ENCODE results near the gene KIAA0232. TPM values are rescaled to one million over a fixed set of nuclear protein-coding genes. Genes with fewer than 3 reads are reported as not detected.
"Not testable (repeated sequence)": the region's sequence is repeated elsewhere in the genome, so short reads cannot be mapped to it uniquely, and the experiment has no call there.

KIAA0232 gene
- total RNA-seq, 1 experiment from 2014 or later, result 10.9 TPM

DNA sequence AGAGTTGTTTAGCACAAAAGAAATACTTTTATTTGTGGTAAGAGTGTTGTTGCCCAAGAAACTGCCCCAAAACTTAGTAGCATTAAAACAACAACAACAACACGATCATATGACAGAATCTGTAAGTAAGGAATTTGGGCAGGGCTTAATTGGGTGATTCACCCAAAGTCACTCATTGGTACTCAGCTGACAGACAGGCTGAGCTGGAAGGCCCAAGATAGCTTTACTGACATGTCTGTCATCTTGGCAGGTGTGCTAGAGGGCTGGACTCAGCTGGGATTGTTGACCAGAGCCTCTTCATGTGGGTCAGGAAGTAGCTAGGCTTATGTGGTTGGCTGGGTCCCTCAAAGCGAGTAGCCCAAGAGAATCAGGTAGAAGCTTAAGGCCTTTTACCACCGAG lies 52.3 kb downstream of the KIAA0232 start:
- Histone ChIP-seq H3K9me3 (ENCODE audit: low read length) (no peaks in the 10 kb centered on the region), H3K79me2 (ENCODE audit: low read length) (peaks cover 48% of the 10 kb centered on the region), H3K27ac (ENCODE audit: low read length) (no peak overlapping the region), H2AFZ (ENCODE audit: low read length) (no peak overlapping the region), H3K4me3 (ENCODE audit: low read length) (no peak overlapping the region), H4K20me1 (ENCODE audit: insufficient read depth, low read depth, low read length) (no peaks in the 10 kb centered on the region), H3K4me2 (ENCODE audit: low read depth, low read length, poor library complexity, severe bottlenecking) (no peak overlapping the region), H3K9me2 (replicated peaks; ENCODE audit: insufficient read depth, low read length) (no peaks in the 10 kb centered on the region), H3K4me1 (ENCODE audit: low read length) (no peaks in the 10 kb centered on the region), H3K36me3 (ENCODE audit: insufficient read depth, low read length) (peaks cover 11% of the 10 kb centered on the region; the same call in 1 of the 2 replicates), H3K9ac (ENCODE audit: low read length) (no peak overlapping the region), H3K27me3 (ENCODE audit: low read length) (no peaks in the 10 kb centered on the region)
- no peak for DNase-seq

DNA sequence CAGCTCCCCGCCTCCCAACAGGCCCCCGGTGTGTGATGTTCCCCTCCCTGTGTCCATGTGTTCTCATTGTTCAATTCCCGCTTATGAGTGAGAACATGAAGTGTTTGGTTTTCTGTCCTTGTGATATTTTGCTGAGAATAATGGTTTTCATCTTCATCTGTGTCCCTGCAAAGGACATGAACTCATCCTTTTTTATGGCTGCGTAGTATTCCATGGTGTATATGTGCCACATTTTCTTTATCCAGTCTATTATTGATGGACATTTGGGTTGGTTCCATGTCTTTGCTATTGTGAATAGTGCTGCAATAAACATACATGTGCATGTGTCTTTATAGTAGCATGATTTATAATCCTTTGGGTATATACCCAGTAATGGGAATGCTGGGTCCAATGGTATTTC lies 53.1 kb downstream of the KIAA0232 start:
- Histone ChIP-seq H3K79me2 (ENCODE audit: low read length) (peaks cover 50% of the 10 kb centered on the region), H3K36me3 (ENCODE audit: insufficient read depth, low read length) (peaks cover 11% of the 10 kb centered on the region; the same call in 1 of the 2 replicates)
- not testable (repeated sequence) for H3K9ac ChIP-seq (ENCODE audit: low read length); H3K4me1 ChIP-seq (ENCODE audit: low read length); H4K20me1 ChIP-seq (ENCODE audit: insufficient read depth, low read depth, low read length); H3K9me3 ChIP-seq (ENCODE audit: low read length); H3K4me2 ChIP-seq (ENCODE audit: low read depth, low read length, poor library complexity, severe bottlenecking); DNase-seq; H3K27me3 ChIP-seq (ENCODE audit: low read length); H2AFZ ChIP-seq (ENCODE audit: low read length); H3K9me2 ChIP-seq (replicated peaks; ENCODE audit: insufficient read depth, low read length); H3K27ac ChIP-seq (ENCODE audit: low read length); H3K4me3 ChIP-seq (ENCODE audit: low read length)

DNA sequence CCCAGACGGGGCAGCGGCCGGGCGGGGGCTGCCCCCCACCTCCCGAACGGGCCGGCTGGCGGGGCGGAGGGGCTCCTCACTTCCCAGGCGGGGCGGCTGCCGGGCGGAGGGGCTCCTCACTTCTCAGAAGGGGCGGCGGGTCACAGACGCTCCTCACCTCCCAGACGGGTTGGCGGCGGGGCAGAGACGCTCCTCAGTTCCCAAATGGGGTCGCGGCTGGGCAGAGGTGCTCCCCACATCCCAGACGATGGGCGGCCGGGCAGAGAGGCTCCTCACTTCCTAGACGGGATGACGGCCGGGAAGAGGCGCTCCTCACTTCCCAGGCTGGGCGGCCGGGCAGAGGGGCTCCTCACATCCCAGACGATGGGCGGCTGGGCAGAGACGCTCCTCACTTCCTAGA lies 54.6 kb downstream of the KIAA0232 start:
- H3K4me3 ChIP-seq (ENCODE audit: low read length); DNase-seq; H2AFZ ChIP-seq (ENCODE audit: low read length); H3K9ac ChIP-seq (ENCODE audit: low read length); H3K27me3 ChIP-seq (ENCODE audit: low read length); H4K20me1 ChIP-seq (ENCODE audit: insufficient read depth, low read depth, low read length); H3K9me3 ChIP-seq (ENCODE audit: low read length); H3K4me2 ChIP-seq (ENCODE audit: low read depth, low read length, poor library complexity, severe bottlenecking); H3K27ac ChIP-seq (ENCODE audit: low read length); H3K36me3 ChIP-seq (ENCODE audit: insufficient read depth, low read length); H3K4me1 ChIP-seq (ENCODE audit: low read length); H3K9me2 ChIP-seq (replicated peaks; ENCODE audit: insufficient read depth, low read length): not testable (repeated sequence)
- H3K79me2 ChIP-seq (ENCODE audit: low read length), result peaks cover 47% of the 10 kb centered on the region

DNA sequence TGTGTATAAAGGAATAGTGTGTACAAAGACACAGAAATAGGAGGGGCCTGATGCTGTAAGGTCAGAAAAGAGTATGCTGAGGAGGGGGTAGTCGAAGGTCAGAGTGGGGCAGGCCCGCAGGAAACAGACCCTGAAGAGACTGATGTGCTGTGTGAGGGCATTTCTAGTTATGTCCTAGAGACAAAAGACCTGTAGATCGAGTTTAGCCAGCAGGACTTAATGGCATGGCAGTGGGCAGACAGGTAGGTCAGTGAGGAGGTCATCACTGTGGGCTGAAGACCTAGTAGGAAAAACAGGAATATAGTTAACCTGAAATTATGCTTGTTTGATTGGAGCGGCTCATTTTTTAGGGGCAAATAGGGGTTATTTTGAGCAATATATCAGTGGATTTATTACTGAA lies 57.1 kb downstream of the KIAA0232 start:
- no peak for DNase-seq
- Histone ChIP-seq H3K9ac (ENCODE audit: low read length) (no peak overlapping the region), H3K27me3 (ENCODE audit: low read length) (no peaks in the 10 kb centered on the region), H3K4me2 (ENCODE audit: low read depth, low read length, poor library complexity, severe bottlenecking) (no peak overlapping the region), H3K4me3 (ENCODE audit: low read length) (no peak overlapping the region), H3K27ac (ENCODE audit: low read length) (no peak overlapping the region), H3K9me3 (ENCODE audit: low read length) (no peaks in the 10 kb centered on the region), H2AFZ (ENCODE audit: low read length) (no peak overlapping the region), H3K4me1 (ENCODE audit: low read length) (peaks cover 7% of the 10 kb centered on the region), H4K20me1 (ENCODE audit: insufficient read depth, low read depth, low read length) (no peaks in the 10 kb centered on the region), H3K36me3 (ENCODE audit: insufficient read depth, low read length) (peaks cover 10% of the 10 kb centered on the region; the same call in 1 of the 2 replicates), H3K9me2 (replicated peaks; ENCODE audit: insufficient read depth, low read length) (no peaks in the 10 kb centered on the region), H3K79me2 (ENCODE audit: low read length) (peaks cover 39% of the 10 kb centered on the region)

DNA sequence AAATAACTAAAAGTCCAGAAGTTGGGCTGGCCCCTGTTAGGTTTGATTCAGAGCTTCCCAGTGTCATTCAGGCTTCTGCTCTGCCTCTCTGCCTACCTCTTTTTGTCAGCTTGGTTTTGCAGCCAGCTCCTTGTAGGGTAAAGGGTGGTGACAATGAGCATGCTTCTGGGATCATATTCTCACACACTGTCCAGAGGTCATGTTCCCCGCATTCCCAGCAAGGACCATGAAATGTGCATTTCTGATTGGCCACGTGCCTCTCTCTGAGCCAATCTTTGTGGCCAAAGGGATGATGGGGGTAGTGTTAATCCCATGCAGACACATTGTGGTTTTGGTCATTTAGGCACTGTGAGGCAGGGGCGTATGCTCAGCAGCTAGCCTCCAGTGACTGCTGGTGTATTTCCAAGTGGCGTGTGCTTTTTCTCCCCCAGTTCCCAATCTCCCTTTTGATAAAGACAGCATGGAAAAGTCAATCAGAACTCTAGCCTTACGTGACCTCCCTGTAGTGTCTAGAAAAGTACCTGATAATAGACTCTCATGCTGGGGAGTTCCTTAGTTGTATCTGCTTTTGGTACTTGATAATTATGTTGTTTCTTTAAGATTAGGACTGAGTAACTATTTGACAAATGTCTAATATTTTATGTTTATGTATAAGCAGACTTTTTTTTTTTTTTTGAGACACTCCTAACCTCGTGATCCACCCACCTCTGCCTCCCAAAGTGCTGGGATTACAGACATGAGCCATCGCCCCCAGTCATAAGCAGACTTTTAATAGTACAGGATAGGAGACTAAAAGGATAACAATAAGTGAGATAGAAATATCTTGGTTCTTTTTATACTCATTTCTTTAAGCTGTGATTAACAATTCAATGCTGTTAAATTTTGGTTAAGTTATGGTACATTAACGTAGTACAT lies 57.8 kb downstream of the KIAA0232 start:
- Histone ChIP-seq H3K4me2 (ENCODE audit: low read depth, low read length, poor library complexity, severe bottlenecking) (no peak overlapping the region), H3K36me3 (ENCODE audit: insufficient read depth, low read length) (peaks cover 10% of the 10 kb centered on the region; the same call in 1 of the 2 replicates)
- no peak for DNase-seq

DNA sequence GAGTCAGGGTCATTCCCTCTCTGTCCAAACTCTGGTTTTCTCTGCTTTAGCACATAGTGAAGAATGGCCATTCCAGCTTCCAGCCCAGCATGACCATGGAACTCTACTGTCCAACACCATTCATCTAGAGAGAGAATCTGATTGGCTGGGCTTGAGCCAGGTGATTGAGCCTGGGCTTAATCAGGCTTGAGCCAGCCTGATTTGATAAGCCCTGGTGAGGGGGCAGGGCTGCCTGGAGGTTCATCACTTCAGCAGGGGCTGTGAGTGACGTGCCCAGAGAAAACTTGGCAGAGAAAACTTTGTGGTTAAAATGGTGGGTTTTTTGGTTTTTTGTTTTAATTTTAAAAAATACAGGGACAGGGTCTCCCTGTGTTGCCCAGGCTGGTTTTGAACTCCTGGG lies 62.5 kb downstream of the KIAA0232 start:
- Histone ChIP-seq H3K27ac (ENCODE audit: low read length) (no peak overlapping the region), H3K4me3 (ENCODE audit: low read length) (no peak overlapping the region), H2AFZ (ENCODE audit: low read length) (no peak overlapping the region), H3K9me2 (replicated peaks; ENCODE audit: insufficient read depth, low read length) (no peaks in the 10 kb centered on the region), H3K27me3 (ENCODE audit: low read length) (no peaks in the 10 kb centered on the region), H3K36me3 (ENCODE audit: insufficient read depth, low read length) (peaks cover 44% of the 10 kb centered on the region), H4K20me1 (ENCODE audit: insufficient read depth, low read depth, low read length) (no peaks in the 10 kb centered on the region), H3K9me3 (ENCODE audit: low read length) (peaks cover 3% of the 10 kb centered on the region; the same call in 1 of the 2 replicates), H3K79me2 (ENCODE audit: low read length) (peaks cover 47% of the 10 kb centered on the region), H3K4me2 (ENCODE audit: low read depth, low read length, poor library complexity, severe bottlenecking) (no peak overlapping the region), H3K4me1 (ENCODE audit: low read length) (peaks cover 10% of the 10 kb centered on the region), H3K9ac (ENCODE audit: low read length) (no peak overlapping the region)
- DNase-seq, result no peak

More for the DNA sequence above, 57.8 kb downstream of the KIAA0232 start:
- Histone ChIP-seq H3K9me2 (replicated peaks; ENCODE audit: insufficient read depth, low read length) (no peaks in the 10 kb centered on the region), H2AFZ (ENCODE audit: low read length) (no peak overlapping the region), H3K27ac (ENCODE audit: low read length) (no peak overlapping the region), H3K4me1 (ENCODE audit: low read length) (peaks cover 7% of the 10 kb centered on the region), H3K79me2 (ENCODE audit: low read length) (peaks cover 32% of the 10 kb centered on the region), H3K27me3 (ENCODE audit: low read length) (no peaks in the 10 kb centered on the region), H3K4me3 (ENCODE audit: low read length) (no peak overlapping the region), H3K9ac (ENCODE audit: low read length) (no peak overlapping the region), H3K9me3 (ENCODE audit: low read length) (no peaks in the 10 kb centered on the region), H4K20me1 (ENCODE audit: insufficient read depth, low read depth, low read length) (no peaks in the 10 kb centered on the region)

DNA sequence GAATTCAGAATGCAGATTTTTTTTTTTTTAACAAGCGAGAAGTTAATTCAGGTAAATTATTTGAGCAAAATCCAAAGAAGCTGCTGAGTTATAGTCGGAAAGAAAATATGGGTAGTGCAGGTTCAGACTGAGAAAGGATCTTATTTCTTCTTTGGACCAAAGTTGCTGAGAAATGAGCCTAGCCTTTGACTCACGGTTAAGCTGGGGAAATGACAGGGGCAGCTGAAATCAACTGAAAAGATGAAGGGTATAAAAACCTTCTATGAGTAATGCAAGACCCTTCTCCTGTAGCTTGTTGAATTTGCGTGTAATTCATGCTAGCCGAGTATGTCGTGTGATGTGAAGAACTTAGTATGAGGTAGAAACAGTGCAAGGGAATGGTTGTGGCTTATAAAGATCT lies 63.0 kb downstream of the KIAA0232 start:
- peaks cover 3% of the 10 kb centered on the region; the same call in 1 of the 2 replicates for H3K9me3 ChIP-seq (ENCODE audit: low read length)
- no peaks in the 10 kb centered on the region for H4K20me1 ChIP-seq (ENCODE audit: insufficient read depth, low read depth, low read length)
- peaks cover 44% of the 10 kb centered on the region for H3K36me3 ChIP-seq (ENCODE audit: insufficient read depth, low read length)
- no peak overlapping the region for H3K9ac ChIP-seq (ENCODE audit: low read length)
- H3K27me3 ChIP-seq (ENCODE audit: low read length), result no peaks in the 10 kb centered on the region
- no peak overlapping the region for H2AFZ ChIP-seq (ENCODE audit: low read length)
- peaks cover 4% of the 10 kb centered on the region for H3K4me1 ChIP-seq (ENCODE audit: low read length)
- DNase-seq, result no peak
- H3K4me3 ChIP-seq (ENCODE audit: low read length), result no peak overlapping the region
- H3K79me2 ChIP-seq (ENCODE audit: low read length), result peaks cover 42% of the 10 kb centered on the region
- no peak overlapping the region for H3K27ac ChIP-seq (ENCODE audit: low read length)
- no peaks in the 10 kb centered on the region for H3K9me2 ChIP-seq (replicated peaks; ENCODE audit: insufficient read depth, low read length)
- no peak overlapping the region for H3K4me2 ChIP-seq (ENCODE audit: low read depth, low read length, poor library complexity, severe bottlenecking)

DNA sequence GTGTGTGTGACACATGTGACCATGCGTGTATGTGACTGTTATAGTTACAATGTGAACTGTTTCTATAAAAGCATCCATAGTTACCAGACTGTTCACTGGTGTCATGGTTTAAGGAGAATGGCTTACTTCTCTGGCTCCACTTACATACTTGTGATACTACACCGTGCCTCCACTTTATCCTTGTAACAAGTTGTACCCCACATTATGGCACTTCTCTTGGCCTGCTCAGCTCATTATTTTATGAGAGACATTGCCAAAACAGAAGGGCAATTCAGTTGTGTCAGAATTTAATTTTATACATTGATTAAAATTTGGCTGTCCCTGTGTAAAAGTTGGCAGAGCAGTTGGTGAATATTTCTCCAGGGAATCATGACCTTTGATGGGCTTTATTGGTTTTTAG lies 64.7 kb downstream of the KIAA0232 start:
- no peaks in the 10 kb centered on the region for H3K9me2 ChIP-seq (replicated peaks; ENCODE audit: insufficient read depth, low read length)
- no peak overlapping the region for H3K4me2 ChIP-seq (ENCODE audit: low read depth, low read length, poor library complexity, severe bottlenecking)
- no peak for DNase-seq
- no peak overlapping the region for H3K9ac ChIP-seq (ENCODE audit: low read length)
- H4K20me1 ChIP-seq (ENCODE audit: insufficient read depth, low read depth, low read length), result no peaks in the 10 kb centered on the region
- no peak overlapping the region for H2AFZ ChIP-seq (ENCODE audit: low read length)
- peaks cover 3% of the 10 kb centered on the region; the same call in 1 of the 2 replicates for H3K4me1 ChIP-seq (ENCODE audit: low read length)
- no peak overlapping the region for H3K27ac ChIP-seq (ENCODE audit: low read length)
- H3K4me3 ChIP-seq (ENCODE audit: low read length), result no peak overlapping the region
- no peaks in the 10 kb centered on the region for H3K27me3 ChIP-seq (ENCODE audit: low read length)
- H3K36me3 ChIP-seq (ENCODE audit: insufficient read depth, low read length), result peaks cover 50% of the 10 kb centered on the region
- peaks cover 36% of the 10 kb centered on the region for H3K79me2 ChIP-seq (ENCODE audit: low read length)
- H3K9me3 ChIP-seq (ENCODE audit: low read length), result peaks cover 15% of the 10 kb centered on the region

Data from Karpas-422 (cell line).